ENCODE data around the gene EXD3.
"Not testable (repeated sequence)": the region's sequence is repeated elsewhere in the genome, so short reads cannot be mapped to it uniquely, and the experiment has no call there.

The EXD3 gene

GRCh38 chr9:137342482-137342881, 80.5 kb downstream of the EXD3 start:
- H3K4me3 ChIP-seq (ENCODE audit: low read length) = no peak overlapping the region
- DNase-seq (ENCODE audit: low read depth) = no peak
- TF ChIP-seq CTCF (conservative IDR thresholded peaks at IDR 0.05; ENCODE audit: low read length) = no peak

- no peak overlapping the region for H3K4me3 ChIP-seq (ENCODE audit: low read length)
- DNase-seq (ENCODE audit: low read depth) = no peak
- TF ChIP-seq CTCF (conservative IDR thresholded peaks at IDR 0.05; ENCODE audit: low read length) = no peak
Observed at GRCh38 chr9:137341227-137341626, 81.7 kb downstream of the EXD3 start.

GRCh38 chr9:137339908-137340462, 83.0 kb downstream of the EXD3 start:
- DNase-seq (ENCODE audit: low read depth); H3K4me3 ChIP-seq (ENCODE audit: low read length): not testable (repeated sequence)

GRCh38 chr9:137339045-137339907, 83.7 kb downstream of the EXD3 start:
- TF ChIP-seq CTCF (conservative IDR thresholded peaks at IDR 0.05; ENCODE audit: low read length) = no peak
- H3K4me3 ChIP-seq (ENCODE audit: low read length) = no peak overlapping the region
- DNase-seq (ENCODE audit: low read depth) = no peak

GRCh38 chr9:137336735-137337134, 86.2 kb downstream of the EXD3 start:
- DNase-seq (ENCODE audit: low read depth) = no peak
- no peak overlapping the region for H3K4me3 ChIP-seq (ENCODE audit: low read length)
- TF ChIP-seq CTCF (conservative IDR thresholded peaks at IDR 0.05; ENCODE audit: low read length) = no peak

GRCh38 chr9:137333016-137333671, 89.8 kb downstream of the EXD3 start:
- H3K4me3 ChIP-seq (ENCODE audit: low read length) = no peak overlapping the region
- no peak for TF ChIP-seq CTCF (conservative IDR thresholded peaks at IDR 0.05; ENCODE audit: low read length)
- DNase-seq (ENCODE audit: low read depth) = no peak

- DNase-seq (ENCODE audit: low read depth) = no peak
Observed at GRCh38 chr9:137331929-137332328, 91.0 kb downstream of the EXD3 start.

More at GRCh38 chr9:137331929-137332328, 91.0 kb downstream of the EXD3 start:
- no peak for TF ChIP-seq CTCF (conservative IDR thresholded peaks at IDR 0.05; ENCODE audit: low read length)
- no peak overlapping the region for H3K4me3 ChIP-seq (ENCODE audit: low read length)

All from AG10803 (cell line).